Peyer's patch (tissue), 4 donors: ENCODE results near the gene OR6C6.

Experiments
- CTCF ChIP-seq, 6 experiments: fragments of 450-650 bp in 4 of 6; fragments of 200-600 bp in 2 of 6; sonication (generic) in 1 of 6; IDR thresholded peaks; one replicate each; pipeline ENCODE4 v1.5.1; 2017 to 2019; ENCODE audit warnings: antibody characterized with exemption in 6 of 6, mild to moderate bottlenecking in 3 of 6, moderate library complexity in 1 of 6
- POLR2A ChIP-seq, 2 donors: fragments of 450-650 bp; IDR thresholded peaks; one replicate each; pipeline ENCODE4 v1.5.1; 2017; ENCODE audit warnings: antibody characterized with exemption in 2 of 2, mild to moderate bottlenecking in 2 of 2, moderate library complexity in 2 of 2

DNA sequence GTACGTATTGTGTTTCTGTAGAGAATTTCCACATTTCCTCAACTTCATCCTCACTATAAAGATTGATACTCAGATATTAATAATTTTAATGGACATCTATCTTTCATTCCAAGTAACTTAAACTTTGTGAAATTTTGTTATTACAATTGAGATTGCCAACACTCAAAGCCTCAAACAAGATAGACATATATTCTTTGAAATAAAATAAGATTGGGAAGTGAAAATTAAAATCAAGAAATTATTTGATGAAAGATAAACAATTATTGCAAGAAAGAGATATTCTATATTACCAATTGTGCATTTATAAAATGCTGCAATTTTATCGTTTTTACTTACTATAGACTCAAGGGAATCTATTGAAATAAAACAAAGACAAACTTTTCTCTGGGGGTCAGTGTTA, at the start of gene OR6C6:
- no peak for TF ChIP-seq CTCF (IDR thresholded peaks at IDR 0.05)
- no peak for TF ChIP-seq POLR2A (IDR thresholded peaks at IDR 0.05)
